Fibroblast of lung (primary cell): ENCODE data around the gene FARP1. TPM values are rescaled to one million over a fixed set of nuclear protein-coding genes. Genes with fewer than 3 reads are reported as not detected.

Source experiments
- DNase-seq, 2 donors: peaks; one replicate each; pipeline versions ENCODE4 v3.0.0 to v3.0.0-alpha.2; 2010; ENCODE audit warnings: low read depth in 2 of 2
- H2AFZ ChIP-seq: 2 replicates; pipeline ENCODE4 v1.5.1; 2012; ENCODE audit warnings: low read length, control low read depth, inconsistent platforms
- H3K27ac ChIP-seq: 2 replicates; pipeline ENCODE4 v1.5.1; 2011; ENCODE audit warnings: low read length, control low read depth; ENCODE audit not compliant: insufficient read depth
- H3K27me3 ChIP-seq: 2 replicates; pipeline ENCODE4 v1.5.1; 2011; ENCODE audit warnings: mild to moderate bottlenecking, low read length; ENCODE audit not compliant: control insufficient read depth, insufficient read depth
- H3K36me3 ChIP-seq: 2 replicates; pipeline ENCODE4 v1.5.1; 2011; ENCODE audit warnings: low read length; ENCODE audit not compliant: control insufficient read depth, insufficient read depth
- H3K4me1 ChIP-seq: 2 replicates; pipeline ENCODE4 v1.5.1; 2011; ENCODE audit warnings: low read length; ENCODE audit not compliant: control insufficient read depth, insufficient read depth; ENCODE audit errors: extremely low read depth
- H3K4me2 ChIP-seq: 2 replicates; pipeline ENCODE4 v1.5.1; 2011; ENCODE audit warnings: low read length, control low read depth; ENCODE audit not compliant: insufficient read depth; ENCODE audit errors: extremely low read depth
- H3K4me3 ChIP-seq, 4 experiments: fragments of 200-600 bp in 1 of 4; sonication (generic) in 1 of 4; replicated peaks in 1 of 4; 2 replicates each; pipeline ENCODE4 v1.5.1; 2011 to 2016; ENCODE audit warnings: low read length in 4 of 4, low read depth in 3 of 4, mild to moderate bottlenecking in 3 of 4, control low read depth in 2 of 4, inconsistent platforms in 1 of 4, mixed read lengths in 1 of 4; ENCODE audit not compliant: insufficient read depth in 1 of 4; ENCODE audit errors: control extremely low read depth in 1 of 4
- H3K79me2 ChIP-seq: 2 replicates; pipeline ENCODE4 v1.5.1; 2012; ENCODE audit warnings: mild to moderate bottlenecking, low read length, inconsistent platforms; ENCODE audit not compliant: control insufficient read depth, insufficient read depth
- H3K9ac ChIP-seq: 2 replicates; pipeline ENCODE4 v1.5.1; 2011; ENCODE audit warnings: mild to moderate bottlenecking, low read length, control low read depth; ENCODE audit not compliant: insufficient read depth
- H3K9me3 ChIP-seq: 2 replicates; pipeline ENCODE4 v1.5.1; 2012; ENCODE audit warnings: low read depth, low read length; ENCODE audit not compliant: control insufficient read depth, insufficient read depth
- H4K20me1 ChIP-seq: 2 replicates; pipeline ENCODE4 v1.5.1; 2011; ENCODE audit warnings: low read length; ENCODE audit not compliant: control insufficient read depth, insufficient read depth; ENCODE audit errors: extremely low read depth
- EZH2 ChIP-seq: IDR thresholded peaks from 2 replicates; pipeline ENCODE4 v1.5.1; 2012; ENCODE audit warnings: low read length, control low read depth, mild to moderate bottlenecking; ENCODE audit errors: missing control alignments
- polyA plus RNA-seq, 2 donors: library from polyadenylated mRNA; depleted of rRNA in 1 of 2; stranded (reverse) in 1 of 2; unstranded in 1 of 2; fragments of >200 nt; gene quantifications; 2 replicates each; pipeline ENCODE4 v1.2.1, GENCODE V29; 2011 to 2012; ENCODE audit warnings: missing spikeins in 1 of 2
- total RNA-seq: library from RNA; depleted of rRNA; stranded (reverse); fragments of >200 nt; gene quantifications from 2 replicates; pipeline ENCODE4 v1.2.1, GENCODE V29; 2014
- TF ChIP-seq, protein P1 (sequence below), 2 donors: IDR thresholded peaks in 1 of 2; conservative IDR thresholded peaks in 1 of 2; 1 replicate in 1 of 2; 2 replicates in 1 of 2; pipeline ENCODE4 v1.5.1; 2011 to 2012; ENCODE audit warnings: low read length in 2 of 2, control low read depth in 1 of 2, inconsistent platforms in 1 of 2, low read depth in 1 of 2, mild to moderate bottlenecking in 1 of 2

The FARP1 gene
- total and polyA plus RNA-seq, 2 donors (not counting 1 experiment from before 2014, with no cell fraction given): 50.9 to 199 TPM

DNA sequence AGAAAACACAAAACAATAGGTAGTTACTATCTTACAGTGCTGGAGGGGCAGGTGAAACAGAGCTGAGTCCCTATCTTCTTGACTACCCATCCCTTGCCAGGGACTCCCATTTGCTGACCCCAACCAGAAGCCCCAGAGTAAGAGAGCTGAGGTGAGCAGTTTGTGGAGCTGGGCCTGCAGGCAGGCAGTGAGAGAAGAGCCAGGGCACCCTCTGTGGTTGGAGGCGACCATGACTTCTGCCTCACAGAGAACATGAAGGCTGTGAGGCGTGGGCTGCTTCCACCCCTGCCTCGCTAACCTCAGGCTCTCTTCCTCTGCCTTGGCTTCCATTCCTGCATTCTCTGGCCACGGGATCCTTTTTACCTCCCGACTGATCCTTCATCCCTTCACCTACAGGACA, 81.7 kb downstream of the FARP1 start:
- Histone ChIP-seq H3K4me3 (no peak overlapping the region), H3K27me3 (no peaks in the 10 kb centered on the region), H3K4me2 (no peak overlapping the region), H3K9ac (no peak overlapping the region), H4K20me1 (no peaks in the 10 kb centered on the region), H3K36me3 (peaks cover 2% of the 10 kb centered on the region), H3K79me2 (peaks cover 24% of the 10 kb centered on the region), H2AFZ (no peak overlapping the region), H3K9me3 (no peaks in the 10 kb centered on the region), H3K4me1 (peaks cover 9% of the 10 kb centered on the region), H3K27ac (no peak overlapping the region)
- no peak for TF ChIP-seq EZH2
- no peak for DNase-seq

DNA sequence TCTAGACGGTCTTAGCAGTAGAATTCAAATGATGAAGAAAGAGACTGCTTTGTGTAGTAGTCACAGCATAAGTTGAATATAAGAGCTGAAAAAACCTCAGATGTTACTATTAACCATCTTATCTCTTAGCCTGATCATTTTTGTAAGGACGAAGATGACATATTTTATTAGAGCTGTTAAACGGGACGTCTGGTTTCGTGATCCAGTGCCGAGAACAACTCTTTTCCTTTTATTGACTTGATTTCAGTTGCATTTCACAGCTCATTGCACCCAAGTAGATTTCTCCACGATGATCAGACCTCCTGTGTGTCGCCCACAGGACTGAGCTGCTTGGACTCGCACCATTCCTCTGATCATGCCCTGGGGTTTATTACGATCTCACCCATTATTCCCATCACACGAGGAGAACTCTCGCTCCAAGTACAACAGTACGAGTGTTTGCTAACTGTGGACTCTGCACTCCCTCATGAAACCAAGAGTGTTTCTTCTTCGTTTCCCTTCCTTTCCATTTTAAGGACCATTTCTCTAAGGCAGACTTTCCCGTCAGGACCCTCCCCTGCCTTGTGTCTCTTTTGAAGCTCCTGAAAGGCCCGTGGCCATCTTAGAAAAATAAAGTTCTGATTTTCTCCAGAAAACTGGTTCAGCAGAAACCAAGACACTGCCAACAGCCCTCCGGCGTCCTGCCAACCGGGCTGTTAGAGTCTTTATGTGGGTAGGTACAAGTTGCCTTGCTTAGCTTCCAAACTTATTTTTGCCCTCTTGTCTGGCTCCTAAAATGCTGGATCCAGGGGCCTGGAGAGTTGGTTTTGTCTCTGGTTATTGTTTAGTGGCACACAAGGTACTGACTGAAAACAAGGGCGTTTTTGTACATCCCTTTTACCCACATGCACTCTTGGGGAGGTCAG, 82.4 kb downstream of the FARP1 start:
- Histone ChIP-seq H3K9ac (no peak overlapping the region), H3K27ac (no peak overlapping the region), H3K36me3 (peaks cover 2% of the 10 kb centered on the region), H4K20me1 (no peaks in the 10 kb centered on the region), H3K4me3 (no peak overlapping the region), H3K9me3 (no peaks in the 10 kb centered on the region), H3K4me2 (no peak overlapping the region), H3K79me2 (peaks cover 26% of the 10 kb centered on the region), H3K4me1 (peaks cover 9% of the 10 kb centered on the region), H2AFZ (no peak overlapping the region), H3K27me3 (no peaks in the 10 kb centered on the region)
- TF ChIP-seq EZH2: no peak
- TF ChIP-seq, protein P1, sequence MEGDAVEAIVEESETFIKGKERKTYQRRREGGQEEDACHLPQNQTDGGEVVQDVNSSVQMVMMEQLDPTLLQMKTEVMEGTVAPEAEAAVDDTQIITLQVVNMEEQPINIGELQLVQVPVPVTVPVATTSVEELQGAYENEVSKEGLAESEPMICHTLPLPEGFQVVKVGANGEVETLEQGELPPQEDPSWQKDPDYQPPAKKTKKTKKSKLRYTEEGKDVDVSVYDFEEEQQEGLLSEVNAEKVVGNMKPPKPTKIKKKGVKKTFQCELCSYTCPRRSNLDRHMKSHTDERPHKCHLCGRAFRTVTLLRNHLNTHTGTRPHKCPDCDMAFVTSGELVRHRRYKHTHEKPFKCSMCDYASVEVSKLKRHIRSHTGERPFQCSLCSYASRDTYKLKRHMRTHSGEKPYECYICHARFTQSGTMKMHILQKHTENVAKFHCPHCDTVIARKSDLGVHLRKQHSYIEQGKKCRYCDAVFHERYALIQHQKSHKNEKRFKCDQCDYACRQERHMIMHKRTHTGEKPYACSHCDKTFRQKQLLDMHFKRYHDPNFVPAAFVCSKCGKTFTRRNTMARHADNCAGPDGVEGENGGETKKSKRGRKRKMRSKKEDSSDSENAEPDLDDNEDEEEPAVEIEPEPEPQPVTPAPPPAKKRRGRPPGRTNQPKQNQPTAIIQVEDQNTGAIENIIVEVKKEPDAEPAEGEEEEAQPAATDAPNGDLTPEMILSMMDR (conservative IDR thresholded peaks at IDR 0.05 in 1 of 2, IDR thresholded peaks at IDR 0.05 in 1 of 2; ENCODE audit: low read depth in 1 of 2, low read length in 2 of 2): no peak
- DNase-seq: no peak

DNA sequence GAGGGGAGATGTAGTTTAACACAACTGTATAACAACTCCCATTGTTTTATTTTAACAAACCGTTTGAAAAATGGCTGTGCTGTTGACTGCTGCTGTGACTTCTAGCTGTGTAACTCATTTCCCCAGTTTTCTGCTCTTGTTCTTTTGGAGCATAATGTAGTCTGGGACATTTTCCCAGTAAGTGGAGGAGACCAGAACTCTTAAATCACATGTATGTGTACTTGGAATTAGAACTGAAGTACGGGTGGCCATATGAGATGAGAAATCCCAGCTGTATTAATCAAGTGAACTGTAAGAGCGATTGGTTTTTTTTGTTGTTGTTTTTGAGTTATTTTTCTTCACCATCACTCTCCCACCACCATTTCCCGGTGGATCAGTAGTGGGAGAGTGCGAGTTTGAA, 83.6 kb downstream of the FARP1 start:
- Histone ChIP-seq H4K20me1 (no peaks in the 10 kb centered on the region), H3K9ac (no peak overlapping the region), H3K9me3 (no peaks in the 10 kb centered on the region), H3K4me1 (peaks cover 9% of the 10 kb centered on the region), H3K4me2 (no peak overlapping the region), H2AFZ (no peak overlapping the region), H3K27ac (no peak overlapping the region), H3K36me3 (peaks cover 2% of the 10 kb centered on the region), H3K27me3 (no peaks in the 10 kb centered on the region), H3K4me3 (no peak overlapping the region), H3K79me2 (peaks cover 33% of the 10 kb centered on the region)
- DNase-seq: no peak
- TF ChIP-seq EZH2: no peak
- TF ChIP-seq, protein P1 (conservative IDR thresholded peaks at IDR 0.05 in 1 of 2, IDR thresholded peaks at IDR 0.05 in 1 of 2; ENCODE audit: low read depth in 1 of 2, low read length in 2 of 2): no peak
